Fibroblast of lung (primary cell): ENCODE data around the gene ROPN1L. TPM values are rescaled to one million over a fixed set of nuclear protein-coding genes. Genes with fewer than 3 reads are reported as not detected.

ENCODE experiments used
- DNase-seq, 2 donors: peaks; one replicate each; pipeline versions ENCODE4 v3.0.0 to v3.0.0-alpha.2; 2010; ENCODE audit warnings: low read depth in 2 of 2
- H2AFZ ChIP-seq: 2 replicates; pipeline ENCODE4 v1.5.1; 2012; ENCODE audit warnings: low read length, control low read depth, inconsistent platforms
- H3K27ac ChIP-seq: 2 replicates; pipeline ENCODE4 v1.5.1; 2011; ENCODE audit warnings: low read length, control low read depth; ENCODE audit not compliant: insufficient read depth
- H3K27me3 ChIP-seq: 2 replicates; pipeline ENCODE4 v1.5.1; 2011; ENCODE audit warnings: mild to moderate bottlenecking, low read length; ENCODE audit not compliant: control insufficient read depth, insufficient read depth
- H3K36me3 ChIP-seq: 2 replicates; pipeline ENCODE4 v1.5.1; 2011; ENCODE audit warnings: low read length; ENCODE audit not compliant: control insufficient read depth, insufficient read depth
- H3K4me1 ChIP-seq: 2 replicates; pipeline ENCODE4 v1.5.1; 2011; ENCODE audit warnings: low read length; ENCODE audit not compliant: control insufficient read depth, insufficient read depth; ENCODE audit errors: extremely low read depth
- H3K4me2 ChIP-seq: 2 replicates; pipeline ENCODE4 v1.5.1; 2011; ENCODE audit warnings: low read length, control low read depth; ENCODE audit not compliant: insufficient read depth; ENCODE audit errors: extremely low read depth
- H3K4me3 ChIP-seq, 4 experiments: fragments of 200-600 bp in 1 of 4; sonication (generic) in 1 of 4; replicated peaks in 1 of 4; 2 replicates each; pipeline ENCODE4 v1.5.1; 2011 to 2016; ENCODE audit warnings: low read length in 4 of 4, low read depth in 3 of 4, mild to moderate bottlenecking in 3 of 4, control low read depth in 2 of 4, inconsistent platforms in 1 of 4, mixed read lengths in 1 of 4; ENCODE audit not compliant: insufficient read depth in 1 of 4; ENCODE audit errors: control extremely low read depth in 1 of 4
- H3K79me2 ChIP-seq: 2 replicates; pipeline ENCODE4 v1.5.1; 2012; ENCODE audit warnings: mild to moderate bottlenecking, low read length, inconsistent platforms; ENCODE audit not compliant: control insufficient read depth, insufficient read depth
- H3K9ac ChIP-seq: 2 replicates; pipeline ENCODE4 v1.5.1; 2011; ENCODE audit warnings: mild to moderate bottlenecking, low read length, control low read depth; ENCODE audit not compliant: insufficient read depth
- H3K9me3 ChIP-seq: 2 replicates; pipeline ENCODE4 v1.5.1; 2012; ENCODE audit warnings: low read depth, low read length; ENCODE audit not compliant: control insufficient read depth, insufficient read depth
- H4K20me1 ChIP-seq: 2 replicates; pipeline ENCODE4 v1.5.1; 2011; ENCODE audit warnings: low read length; ENCODE audit not compliant: control insufficient read depth, insufficient read depth; ENCODE audit errors: extremely low read depth
- CTCF ChIP-seq, 2 donors: IDR thresholded peaks in 1 of 2; conservative IDR thresholded peaks in 1 of 2; 1 replicate in 1 of 2; 2 replicates in 1 of 2; pipeline ENCODE4 v1.5.1; 2011 to 2012; ENCODE audit warnings: low read length in 2 of 2, control low read depth in 1 of 2, inconsistent platforms in 1 of 2, low read depth in 1 of 2, mild to moderate bottlenecking in 1 of 2
- EZH2 ChIP-seq: IDR thresholded peaks from 2 replicates; pipeline ENCODE4 v1.5.1; 2012; ENCODE audit warnings: low read length, control low read depth, mild to moderate bottlenecking; ENCODE audit errors: missing control alignments
- polyA plus RNA-seq, 2 donors: library from polyadenylated mRNA; depleted of rRNA in 1 of 2; stranded (reverse) in 1 of 2; unstranded in 1 of 2; fragments of >200 nt; gene quantifications; 2 replicates each; pipeline ENCODE4 v1.2.1, GENCODE V29; 2011 to 2012; ENCODE audit warnings: missing spikeins in 1 of 2
- total RNA-seq: library from RNA; depleted of rRNA; stranded (reverse); fragments of >200 nt; gene quantifications from 2 replicates; pipeline ENCODE4 v1.2.1, GENCODE V29; 2014

The ROPN1L gene
- total and polyA plus RNA-seq, 2 donors (not counting 1 experiment from before 2014, with no cell fraction given): 0.17 to 0.26 TPM

- Histone ChIP-seq H3K27me3 (no peaks in the 10 kb centered on the region), H3K4me3 (no peak overlapping the region), H2AFZ (no peak overlapping the region), H3K4me1 (peaks cover 2% of the 10 kb centered on the region), H3K27ac (no peak overlapping the region), H4K20me1 (no peaks in the 10 kb centered on the region), H3K4me2 (no peak overlapping the region), H3K9ac (no peak overlapping the region), H3K36me3 (peaks cover 17% of the 10 kb centered on the region), H3K79me2 (no peaks in the 10 kb centered on the region), H3K9me3 (no peaks in the 10 kb centered on the region)
- TF ChIP-seq CTCF (conservative IDR thresholded peaks at IDR 0.05 in 1 of 2, IDR thresholded peaks at IDR 0.05 in 1 of 2; ENCODE audit: low read depth in 1 of 2, low read length in 2 of 2) (no peak), EZH2 (no peak)
- DNase-seq: peak in 1 of 2 donors; percentile 87
Measured at GRCh38 chr5:10400831-10401230, 40.8 kb upstream of the ROPN1L start.

GRCh38 chr5:10401498-10401897 lies 40.2 kb upstream of the ROPN1L start:
- no peak overlapping the region for H3K27ac ChIP-seq
- H3K9ac ChIP-seq: no peak overlapping the region
- TF ChIP-seq EZH2 (no peak), CTCF (conservative IDR thresholded peaks at IDR 0.05 in 1 of 2, IDR thresholded peaks at IDR 0.05 in 1 of 2; ENCODE audit: low read depth in 1 of 2, low read length in 2 of 2) (no peak)
- H2AFZ ChIP-seq: no peak overlapping the region
- H3K36me3 ChIP-seq: peaks cover 16% of the 10 kb centered on the region
- no peak overlapping the region for H3K4me2 ChIP-seq
- no peaks in the 10 kb centered on the region for H4K20me1 ChIP-seq
- peaks cover 2% of the 10 kb centered on the region for H3K4me1 ChIP-seq
- DNase-seq: peak in 1 of 2 donors; percentile 84
- H3K79me2 ChIP-seq: no peaks in the 10 kb centered on the region
- H3K4me3 ChIP-seq: no peak overlapping the region
- no peaks in the 10 kb centered on the region for H3K9me3 ChIP-seq
- no peaks in the 10 kb centered on the region for H3K27me3 ChIP-seq

- Histone ChIP-seq H3K27me3 (no peaks in the 10 kb centered on the region), H3K36me3 (peaks cover 12% of the 10 kb centered on the region), H3K4me1 (peaks cover 2% of the 10 kb centered on the region), H3K27ac (no peak overlapping the region), H3K4me3 (no peak overlapping the region), H3K4me2 (no peak overlapping the region), H3K9me3 (no peaks in the 10 kb centered on the region), H2AFZ (no peak overlapping the region), H4K20me1 (no peaks in the 10 kb centered on the region), H3K79me2 (no peaks in the 10 kb centered on the region), H3K9ac (no peak overlapping the region)
- DNase-seq: no peak
- no peak for TF ChIP-seq EZH2
- no peak for TF ChIP-seq CTCF (conservative IDR thresholded peaks at IDR 0.05 in 1 of 2, IDR thresholded peaks at IDR 0.05 in 1 of 2; ENCODE audit: low read depth in 1 of 2, low read length in 2 of 2)
Measured at GRCh38 chr5:10403829-10404228, 37.9 kb upstream of the ROPN1L start.
